CD4-positive, alpha-beta T cell treated with Interleukin-15 for 1 hour (primary cell): Measurements from ENCODE around the gene CYREN.

Experiments used
- DNase-seq: peaks from one replicate; pipeline ENCODE4 v3.0.0-alpha.2; 2020

Gene CYREN

DNA sequence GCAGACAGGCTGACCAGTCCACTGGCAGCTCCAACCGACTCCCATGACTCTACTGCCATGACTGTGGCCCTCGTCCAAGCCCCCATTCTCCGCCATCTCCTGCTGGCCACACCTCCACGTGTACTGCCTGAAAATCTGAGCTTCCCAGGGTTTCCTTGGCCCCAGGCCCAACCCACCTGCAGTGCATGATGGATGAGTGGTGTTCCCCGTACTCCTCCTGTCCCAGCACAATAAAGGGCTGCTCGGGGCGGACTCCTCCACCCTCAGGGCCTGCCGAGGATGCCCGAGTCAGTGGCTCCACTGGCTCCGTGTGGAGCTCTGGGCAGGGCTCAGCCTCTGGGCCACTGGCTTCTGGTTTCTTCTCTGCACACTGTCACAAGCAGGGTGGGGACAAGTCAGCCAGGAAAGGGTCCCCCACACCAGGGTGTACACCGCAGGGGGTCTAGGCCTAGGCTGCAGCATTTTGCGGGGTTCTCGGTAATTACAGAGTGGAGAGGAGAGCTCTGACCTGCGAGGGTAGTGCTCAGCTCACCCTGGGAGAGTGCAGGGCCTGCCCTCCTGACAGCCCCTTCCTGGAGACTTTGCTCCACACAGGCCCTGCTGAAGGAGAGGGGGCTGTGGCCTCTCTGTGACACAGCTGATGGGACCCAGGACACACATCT is 25.6 kb upstream of the CYREN start:
- DNase-seq, result no peak

DNA sequence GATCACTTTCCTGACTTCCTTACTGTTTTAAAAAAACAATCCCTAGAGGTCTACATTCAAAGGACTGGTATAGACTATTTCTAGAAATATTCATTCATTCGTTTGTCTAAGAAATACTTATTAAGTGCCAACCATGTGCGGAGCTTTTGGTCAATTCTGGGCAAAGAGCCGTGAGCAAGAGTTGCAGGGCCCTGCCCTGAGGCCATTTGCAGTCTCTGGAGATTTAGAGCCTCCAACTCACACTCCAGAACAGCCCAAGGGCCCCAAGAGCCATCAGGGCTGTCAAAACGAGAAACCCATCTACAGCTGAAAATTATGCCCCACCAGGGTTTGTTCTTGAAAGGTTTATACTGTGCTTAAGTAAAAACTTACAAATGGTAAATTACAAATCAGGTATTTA is 24.6 kb upstream of the CYREN start:
- no peak for DNase-seq

DNA sequence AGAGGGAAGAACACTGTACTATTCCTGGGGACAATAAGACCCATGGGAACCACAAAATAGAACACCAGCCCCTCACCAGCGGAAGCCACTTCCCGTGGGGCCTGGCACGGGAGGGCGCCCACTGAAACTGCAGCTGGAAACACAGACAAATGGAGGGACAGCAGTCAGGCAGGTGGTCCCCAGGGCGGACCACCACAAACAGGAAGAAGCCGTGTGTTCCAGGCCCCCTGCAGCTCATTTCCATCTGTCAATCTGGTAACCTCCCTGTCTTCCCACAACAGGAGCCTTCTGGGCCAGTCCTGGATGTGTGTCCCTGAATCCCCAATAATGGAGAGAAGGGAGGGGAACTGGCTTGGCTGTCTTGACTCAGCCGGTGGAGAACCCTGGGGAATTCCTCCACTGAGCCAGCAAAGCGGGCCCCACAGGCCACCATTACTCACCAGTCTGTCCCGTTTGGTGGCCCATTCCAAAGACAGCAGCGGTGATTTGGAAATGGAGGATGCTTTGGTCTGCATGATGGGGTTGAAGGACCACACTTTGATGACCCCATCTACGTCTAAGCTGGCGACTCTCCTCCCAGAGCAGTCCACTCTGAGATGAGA is 24.1 kb upstream of the CYREN start:
- DNase-seq, result no peak

DNA sequence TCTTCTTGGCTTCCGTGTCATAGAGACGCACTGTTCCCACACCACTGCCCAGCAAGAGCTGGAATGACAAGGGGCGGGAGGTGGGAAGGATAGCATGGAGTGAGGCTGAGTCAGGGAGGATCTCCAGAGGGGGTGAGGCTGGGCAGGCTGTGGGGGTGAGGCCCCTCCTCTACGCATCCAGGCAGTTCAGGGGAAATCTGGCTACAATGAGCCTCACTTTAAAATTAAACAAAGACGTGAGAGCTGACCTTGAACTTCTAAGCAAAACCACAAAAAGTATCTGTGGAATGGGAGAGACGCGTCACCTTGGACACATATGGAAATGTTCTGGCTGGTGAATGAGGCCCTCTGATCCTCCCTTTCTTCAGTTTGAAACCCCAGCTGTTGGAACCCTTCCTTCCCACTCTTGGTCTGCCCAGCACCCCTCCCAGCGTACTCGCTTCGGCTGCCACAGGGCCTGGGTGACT is 23.1 kb upstream of the CYREN start:
- no peak for DNase-seq

DNA sequence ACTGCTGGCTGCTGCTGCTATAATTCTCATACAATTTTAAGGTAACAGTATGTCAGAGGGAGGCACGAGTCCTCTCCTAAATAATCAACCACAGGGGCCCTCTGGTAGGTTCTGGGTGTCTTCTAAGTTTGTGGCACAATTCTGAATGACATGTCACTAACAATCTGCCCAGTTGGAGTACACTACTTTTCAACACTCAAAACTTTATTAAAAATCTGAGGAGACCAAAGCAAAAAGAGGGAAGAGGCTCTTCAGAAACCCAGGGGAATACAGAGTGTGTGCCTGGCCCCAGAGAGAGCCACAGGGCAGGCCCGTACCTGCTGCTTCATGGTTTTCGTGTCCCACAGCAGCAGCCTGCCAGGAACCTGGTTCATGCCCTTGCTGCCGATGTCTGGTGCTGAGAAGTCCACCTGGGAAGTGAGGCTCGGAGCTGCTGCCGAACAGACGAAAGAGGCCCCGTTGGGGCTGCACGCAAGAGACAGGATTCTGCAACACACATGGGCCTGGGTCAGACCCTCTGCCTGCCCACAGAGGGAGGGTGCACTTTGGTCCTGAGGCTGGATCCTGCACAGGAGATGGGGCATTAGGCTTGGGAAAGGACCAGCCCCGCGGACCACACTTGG is 22.5 kb upstream of the CYREN start:
- DNase-seq, result no peak

DNA sequence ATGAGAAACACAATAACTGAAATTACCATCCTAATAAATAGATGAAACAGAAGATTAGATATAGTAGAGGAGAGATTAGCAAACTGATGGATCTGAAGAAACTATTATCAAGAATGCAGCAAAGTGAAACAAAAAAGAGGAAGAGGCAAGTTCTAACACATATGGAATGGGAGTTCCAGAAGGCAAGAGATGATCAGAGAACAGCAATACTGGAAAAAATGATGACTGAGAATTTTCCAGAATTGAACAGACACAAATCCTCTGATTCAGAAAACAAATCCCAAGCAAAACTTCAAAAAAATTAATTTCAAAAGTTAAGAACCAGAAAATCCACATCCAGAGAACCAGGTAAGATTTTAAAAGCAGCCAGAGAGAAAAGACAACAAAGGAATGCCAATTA is 20.2 kb upstream of the CYREN start:
- DNase-seq, result no peak

DNA sequence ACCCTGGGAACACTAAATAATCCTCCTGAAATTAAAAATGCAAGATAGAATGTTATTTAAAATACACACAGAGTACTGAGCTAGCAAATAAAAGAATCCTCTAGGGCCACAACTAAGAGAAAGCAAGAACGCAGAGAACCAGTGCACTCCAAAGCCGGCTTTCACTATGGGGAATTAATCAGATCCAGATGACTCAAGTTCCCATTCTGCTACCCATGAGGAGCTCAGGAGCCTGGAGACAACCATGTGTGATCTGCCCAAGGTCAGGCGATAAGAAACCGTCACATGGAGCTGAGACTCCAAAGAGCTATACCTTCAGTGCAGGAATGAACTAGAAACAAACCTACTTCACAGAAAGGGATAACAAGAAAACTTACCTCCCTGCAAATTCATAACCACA is 19.5 kb upstream of the CYREN start:
- DNase-seq, result no peak

DNA sequence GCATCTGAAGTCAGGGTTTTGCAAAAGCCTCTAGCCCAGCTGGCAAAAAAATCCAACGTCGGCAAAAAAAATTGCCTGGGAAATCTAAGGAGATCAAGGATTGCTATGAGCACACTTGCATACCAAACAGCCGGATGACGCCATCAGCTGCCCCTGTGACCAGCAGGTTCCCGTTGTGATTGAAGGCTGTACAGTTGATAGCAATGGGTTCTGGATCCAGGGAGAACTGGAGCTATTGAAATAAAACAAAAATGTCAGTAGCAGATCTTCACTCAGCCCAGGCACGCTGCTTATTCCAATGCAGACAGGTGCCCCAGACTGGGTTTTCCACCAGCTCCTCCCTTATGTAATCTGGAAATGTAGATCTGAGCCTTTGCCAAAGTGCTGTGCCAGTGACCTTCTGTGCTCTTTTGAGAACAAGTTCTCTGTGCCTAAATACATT is 18.7 kb upstream of the CYREN start:
- no peak for DNase-seq

DNA sequence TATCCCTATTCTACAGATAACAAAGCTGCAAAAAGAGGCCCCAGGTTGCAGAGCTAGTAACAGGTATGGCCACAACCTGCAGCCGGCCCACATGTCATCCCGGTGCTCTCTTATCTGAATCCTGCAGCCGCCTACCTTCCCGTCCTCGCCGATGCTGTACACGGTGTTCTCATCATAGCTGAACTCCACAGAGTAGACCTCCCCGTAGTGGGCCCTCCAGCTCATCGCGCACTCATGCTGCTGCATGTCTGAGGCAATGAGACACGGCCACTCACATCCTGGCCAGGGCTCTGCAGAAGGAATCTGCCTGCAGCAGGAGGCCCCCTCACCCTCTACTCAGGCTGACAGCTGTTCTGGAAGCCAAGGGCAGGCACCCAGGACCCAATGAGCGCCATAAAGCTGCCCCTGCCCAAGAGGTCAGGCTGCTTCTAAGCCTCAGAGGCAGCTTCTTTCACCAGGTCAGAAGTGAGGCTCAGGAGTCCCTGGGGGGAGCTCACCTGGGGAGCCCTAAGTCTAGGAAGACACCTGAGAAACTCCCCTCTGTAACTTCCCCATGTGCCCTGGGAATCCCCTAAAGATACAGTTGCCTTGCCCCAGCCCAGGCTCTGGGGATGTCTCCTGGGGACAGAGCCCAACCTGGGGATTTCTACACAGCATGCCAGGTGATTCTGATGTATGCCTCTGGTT is 17.9 kb upstream of the CYREN start:
- DNase-seq, result no peak

DNA sequence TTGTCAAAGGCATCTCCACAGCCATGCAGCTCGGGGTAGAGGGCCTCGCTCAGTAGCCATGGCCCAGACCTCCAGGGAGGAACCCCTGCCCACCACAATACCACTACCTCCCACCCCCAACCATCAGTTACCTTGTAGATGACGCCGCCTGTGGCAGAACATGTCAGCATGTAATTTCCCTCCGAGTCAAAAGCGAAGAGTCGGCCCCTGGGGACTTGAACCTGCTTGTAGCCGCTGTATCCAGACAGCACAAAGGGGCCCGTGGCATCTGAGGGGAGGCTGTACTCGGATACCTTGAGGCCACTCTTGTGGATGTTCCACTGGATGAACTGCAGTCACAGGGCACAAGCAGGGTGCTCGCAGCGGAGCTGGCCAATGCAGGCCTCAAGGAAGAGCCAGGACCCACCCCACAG is 16.3 kb upstream of the CYREN start:
- DNase-seq, result no peak

DNA sequence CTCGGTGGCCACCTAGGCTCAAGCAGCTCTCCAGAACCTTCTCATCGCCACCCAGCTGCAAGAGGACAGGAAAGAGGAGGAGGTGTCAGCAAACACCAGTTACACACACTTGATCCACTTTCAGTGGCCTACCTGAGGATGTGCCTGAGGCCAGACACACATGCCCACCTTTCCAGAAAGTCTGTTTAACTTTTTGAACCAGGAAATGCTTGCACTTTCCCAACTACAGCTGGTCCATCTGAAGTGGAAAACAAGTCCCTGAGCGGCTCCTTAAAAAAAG is 15.7 kb upstream of the CYREN start:
- no peak for DNase-seq

DNA sequence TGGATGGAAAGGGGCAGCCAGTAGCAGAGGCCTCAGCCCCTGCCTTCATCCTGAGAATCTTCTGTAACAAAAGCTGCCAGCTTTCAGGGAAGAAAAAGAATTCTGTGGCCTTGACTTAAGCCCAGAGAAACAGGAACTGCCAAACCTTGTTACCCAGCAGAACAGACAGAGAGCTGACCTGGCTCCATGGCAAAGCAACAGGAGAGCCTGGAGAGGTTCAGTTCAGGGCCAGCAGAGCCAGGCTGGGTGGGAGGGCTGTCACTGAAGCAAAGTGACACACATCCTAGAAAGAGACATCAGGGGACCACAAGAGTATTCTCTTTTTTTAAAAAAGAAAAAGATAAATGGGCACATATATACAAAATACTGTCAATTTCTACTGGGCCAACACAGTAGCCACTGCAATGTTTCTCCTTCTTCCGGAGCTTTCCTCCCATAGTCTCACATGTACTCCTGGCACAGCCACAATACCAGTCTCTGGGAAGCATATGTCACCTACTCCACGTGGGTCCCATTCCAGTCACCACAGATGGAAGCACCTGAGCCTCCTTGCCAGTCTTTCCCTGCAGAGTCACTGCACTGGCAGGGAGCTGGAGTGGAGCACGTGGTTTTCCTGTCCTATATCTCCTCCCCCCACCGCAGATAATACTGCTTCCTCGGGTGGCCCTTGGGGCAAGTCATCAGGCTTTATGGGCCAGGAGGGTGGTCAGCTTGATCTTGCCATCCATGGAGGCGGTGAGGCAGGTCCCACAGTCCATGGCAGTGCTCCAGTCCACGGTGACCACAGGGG is 15.2 kb upstream of the CYREN start:
- no peak for DNase-seq

DNA sequence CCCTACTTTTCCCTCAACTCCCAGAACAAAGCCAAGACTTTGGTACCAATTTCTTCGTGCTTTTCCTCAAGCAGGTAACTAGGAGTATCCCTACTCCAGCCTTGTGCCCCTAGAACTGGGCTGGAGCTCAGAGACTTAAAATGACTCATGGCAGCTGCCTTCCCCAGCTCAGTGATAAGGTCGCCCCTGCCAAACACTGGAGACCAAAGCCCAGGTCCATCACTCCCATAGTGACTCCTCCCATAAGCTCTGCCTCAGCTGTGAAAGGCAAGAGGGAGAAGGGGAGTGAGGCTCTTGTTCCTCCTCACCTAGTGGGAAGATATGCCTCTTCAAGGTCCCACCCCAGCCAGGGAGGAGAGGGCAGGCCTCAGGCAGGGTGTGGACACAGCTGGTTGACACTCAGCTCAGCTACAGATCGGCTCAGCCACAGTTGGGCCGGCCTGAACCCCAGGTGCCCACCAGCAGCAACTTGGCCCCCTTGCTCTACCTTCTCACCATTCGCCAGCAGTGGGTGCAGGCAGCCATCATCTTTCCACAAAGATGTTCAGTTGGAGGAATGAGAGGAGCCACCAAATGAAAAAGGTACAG is 13.8 kb upstream of the CYREN start:
- no peak for DNase-seq

DNA sequence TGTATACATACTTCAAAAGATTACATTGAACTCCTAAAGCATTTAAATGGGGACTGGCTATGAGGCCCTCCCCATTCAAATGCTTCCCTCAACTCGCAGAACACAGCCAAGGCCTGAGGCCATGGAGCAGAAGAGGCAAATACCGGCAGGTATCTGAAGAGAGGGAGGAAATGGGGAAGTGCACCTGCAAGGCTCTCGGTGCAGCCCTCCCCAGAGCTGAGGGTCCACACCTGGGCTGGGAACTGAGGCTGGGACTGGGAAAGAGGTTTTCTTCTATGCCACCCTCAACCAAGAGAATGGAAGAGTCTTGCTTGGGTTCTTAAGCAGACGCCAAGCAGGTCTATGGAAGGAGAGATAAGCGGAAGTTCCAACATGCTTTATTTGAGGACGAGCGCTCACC is 13.0 kb upstream of the CYREN start:
- no peak for DNase-seq

DNA sequence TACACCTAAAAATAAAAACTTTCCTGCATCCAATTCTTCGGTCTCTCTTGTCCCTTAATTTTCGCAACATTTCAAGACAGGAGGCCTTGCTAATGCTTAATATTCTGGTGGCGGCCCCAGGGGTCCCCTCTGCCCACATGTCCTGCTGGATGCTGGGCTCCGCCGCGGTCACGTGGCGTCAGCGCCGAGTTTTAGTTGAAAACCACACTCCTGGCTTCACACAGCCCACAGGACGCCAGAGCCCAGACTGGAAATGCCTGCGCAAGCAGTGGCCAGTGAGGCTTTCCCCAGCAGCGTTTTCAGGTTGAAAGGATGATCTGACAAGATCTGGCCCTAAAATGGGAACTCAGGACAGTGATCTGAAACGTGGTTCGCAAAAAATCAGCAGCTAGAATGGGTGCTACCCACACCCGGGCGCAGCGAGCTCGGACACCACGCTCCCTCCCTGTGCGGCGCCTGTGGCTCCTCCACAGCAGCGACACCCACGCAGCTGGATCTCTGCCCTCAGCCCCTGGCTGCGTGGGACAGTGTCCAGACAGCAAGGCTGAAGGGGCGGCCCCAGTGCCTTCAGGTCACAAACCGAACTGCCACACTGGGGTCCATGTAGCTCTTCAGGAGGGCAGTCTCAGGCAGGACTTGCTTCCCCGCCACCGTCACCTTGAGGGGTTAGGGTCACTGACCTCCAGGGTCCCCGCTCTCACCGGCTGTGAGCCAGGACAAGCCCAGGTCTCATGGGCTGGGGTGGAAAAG is 11.6 kb upstream of the CYREN start:
- no peak for DNase-seq

DNA sequence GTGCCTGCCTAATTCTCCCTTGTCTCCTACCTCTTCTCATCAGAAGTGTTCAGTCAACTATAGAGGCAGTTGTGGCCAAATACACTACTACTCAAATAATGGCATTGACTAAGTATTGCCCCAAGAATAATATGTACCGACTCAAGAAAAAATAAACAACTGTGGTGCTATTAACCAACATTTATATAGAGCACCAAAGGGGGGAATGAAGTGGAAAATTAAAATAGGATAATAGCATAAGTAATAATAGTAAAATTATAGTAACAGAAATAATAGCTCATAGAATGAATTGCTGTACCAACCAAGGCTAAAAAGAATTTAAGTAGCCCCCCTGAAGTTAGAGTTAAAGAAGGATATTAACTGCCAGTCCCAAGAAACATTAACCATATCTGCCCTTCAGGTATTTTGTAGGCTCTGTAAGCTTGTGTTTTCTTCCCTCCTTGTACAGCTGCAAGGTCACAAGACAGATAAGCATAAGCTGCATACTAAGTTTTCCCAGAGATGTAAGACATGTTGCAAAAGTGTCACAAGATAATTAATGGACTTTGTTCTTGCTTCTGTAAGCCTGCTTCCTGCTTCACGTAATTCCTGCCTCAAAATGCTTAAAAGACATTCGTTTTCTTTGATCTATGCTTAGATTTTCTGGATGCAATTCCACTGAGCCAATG is 10.9 kb upstream of the CYREN start:
- DNase-seq, result no peak

DNA sequence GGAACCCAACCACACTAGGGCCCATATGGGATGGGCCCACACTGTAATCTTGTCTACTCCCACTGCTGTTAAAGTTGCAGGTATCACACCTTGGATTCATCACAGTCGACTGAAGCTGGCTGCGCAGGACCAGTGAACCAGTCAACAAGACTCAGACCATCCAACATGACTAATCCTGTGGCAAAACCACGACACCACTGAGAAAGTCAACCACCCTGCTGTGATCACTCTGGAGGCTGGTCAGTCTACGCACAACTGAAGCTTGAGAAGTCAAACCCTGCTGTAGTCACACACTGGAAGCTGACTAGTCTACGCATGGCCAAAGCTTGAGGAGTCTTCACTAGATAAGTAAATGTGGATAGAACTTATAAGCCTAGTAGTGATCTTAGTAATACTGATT is 9.6 kb upstream of the CYREN start:
- DNase-seq, result no peak

DNA sequence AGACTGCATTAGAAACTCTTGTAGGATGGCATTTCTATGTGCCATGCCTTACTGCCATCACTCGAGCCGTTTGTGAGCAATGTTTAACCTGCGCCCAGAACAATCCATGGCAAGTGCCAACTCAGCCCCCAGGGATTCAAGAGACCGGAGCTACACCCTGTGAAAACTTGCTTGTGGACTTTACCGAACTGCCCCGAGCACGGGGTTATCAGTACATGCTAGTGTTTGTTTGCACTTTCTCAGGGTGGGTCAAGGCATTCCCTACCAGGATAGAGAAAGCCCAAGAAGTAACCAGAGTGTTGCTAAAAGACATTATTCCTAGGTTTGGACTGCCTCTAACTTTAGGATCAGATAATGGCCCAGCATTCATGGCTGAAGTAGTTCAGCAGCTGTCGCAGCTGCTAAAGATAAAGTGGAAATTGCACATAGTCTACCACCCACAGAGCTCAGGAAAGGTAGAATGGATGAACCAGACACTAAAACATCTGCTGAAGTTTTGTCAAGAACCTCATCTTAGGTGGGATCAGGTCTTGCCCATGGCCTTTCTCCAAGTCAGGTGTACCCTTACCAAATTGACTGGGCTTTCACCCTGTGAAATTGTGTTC is 8.9 kb upstream of the CYREN start:
- no peak for DNase-seq

DNA sequence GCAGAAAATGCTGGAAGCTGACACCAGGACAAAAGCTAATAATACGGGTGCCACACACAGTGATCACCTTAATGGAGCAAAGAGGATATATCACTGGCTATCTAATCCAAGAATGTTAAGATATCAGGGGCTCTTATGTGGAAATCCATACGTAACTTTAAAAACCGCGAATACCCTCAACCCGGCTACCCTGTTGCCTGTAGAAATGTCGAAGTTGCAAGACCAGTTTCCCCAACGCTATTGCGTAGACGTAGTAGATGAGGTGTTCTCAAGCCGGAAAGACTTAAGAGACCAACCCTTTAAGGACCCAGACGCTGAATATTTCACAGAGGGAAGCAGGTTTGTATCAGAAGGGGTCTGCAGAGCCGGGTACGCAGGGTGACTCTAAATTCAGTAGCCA is 7.9 kb upstream of the CYREN start:
- DNase-seq, result no peak

DNA sequence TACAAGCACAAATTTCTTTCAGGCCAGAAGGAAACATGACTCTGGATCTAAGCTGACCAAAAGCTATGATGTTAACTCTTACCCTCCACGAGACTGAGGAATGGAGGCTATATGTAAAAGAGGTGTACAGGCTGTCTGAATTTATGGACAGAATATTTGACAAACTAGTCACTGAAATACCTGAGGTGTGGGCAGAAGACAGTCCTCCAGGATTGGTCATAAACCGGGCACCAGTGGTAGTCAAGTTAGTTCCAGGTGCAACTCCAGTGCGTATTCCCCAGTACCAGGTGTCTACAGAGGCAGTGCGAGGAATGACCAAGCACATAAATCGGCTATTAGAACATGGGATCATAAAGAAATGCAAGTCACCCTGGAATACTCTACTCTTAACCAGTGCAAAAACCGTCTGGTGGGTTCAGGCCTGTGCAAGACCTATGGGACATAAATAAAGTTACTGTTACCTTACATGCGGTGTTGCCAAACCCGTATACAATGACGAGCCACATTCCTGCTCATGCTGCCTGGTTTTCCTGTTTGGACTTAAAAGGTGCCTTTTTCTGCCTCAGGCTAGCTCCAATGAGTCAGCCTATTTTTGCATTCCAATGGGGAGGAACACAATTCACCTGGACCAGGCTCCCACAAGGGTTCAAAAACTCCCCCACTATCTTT is 6.7 kb upstream of the CYREN start:
- no peak for DNase-seq

DNA sequence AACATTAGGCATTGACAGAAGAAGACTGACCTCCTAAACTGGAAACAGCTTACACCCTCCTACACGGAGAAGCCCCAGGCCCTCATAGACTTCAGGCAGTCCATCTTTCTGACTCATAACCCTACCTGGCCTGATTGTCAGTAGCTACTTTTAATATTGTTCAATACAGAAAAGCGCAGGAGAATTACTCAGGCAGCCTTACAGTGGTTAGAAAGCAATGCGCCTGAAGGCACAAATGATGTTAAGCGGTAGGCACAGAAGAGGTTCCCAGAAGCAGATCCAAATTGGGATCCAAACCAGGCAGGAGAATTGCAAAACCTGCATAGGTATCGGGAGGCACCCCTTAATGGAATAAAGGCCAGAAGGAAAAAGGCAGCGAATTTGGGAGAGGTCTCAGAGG is 5.4 kb upstream of the CYREN start:
- no peak for DNase-seq
